ENCODE results near the gene FOXG1. TPM values are rescaled to one million over a fixed set of nuclear protein-coding genes. Genes with fewer than 3 reads are reported as not detected.

FOXG1 gene
- polyA plus RNA-seq, 3 donors from 2014 or later = not detected

- H3K36me3 Mint-ChIP-seq = peaks cover 2 to 7% (median 7%) of the 10 kb centered on the region in 3 donors
- peak overlapping the region in 1 of 5 donors; percentile 21 for H3K4me3 Mint-ChIP-seq
- no peak for DNase-seq
- H3K4me1 Mint-ChIP-seq = peaks cover 4 to 11% of the 10 kb centered on the region in 2 donors
- H3K27me3 Mint-ChIP-seq (ENCODE audit: low read depth in 3 of 3) = peaks cover 18 to 34% (median 24%) of the 10 kb centered on the region in 3 donors
- H3K27ac Mint-ChIP-seq = no peak overlapping the region
- peaks cover 20 to 56% (median 37%) of the 10 kb centered on the region in 6 donors for H3K9me3 Mint-ChIP-seq
Observed at GRCh38 chr14:28764257-28765160, 2.1 kb upstream of the FOXG1 start.

GRCh38 chr14:28765169-28765830 is 1.3 kb upstream of the FOXG1 start:
- H3K27me3 Mint-ChIP-seq (ENCODE audit: low read depth in 3 of 3) = peaks cover 14 to 34% (median 24%) of the 10 kb centered on the region in 3 donors
- H3K36me3 Mint-ChIP-seq = peaks cover 0 to 7% (median 7%) of the 10 kb centered on the region in 3 donors
- no peak overlapping the region for H3K27ac Mint-ChIP-seq
- no peak for DNase-seq
- peaks cover 17 to 49% (median 33%) of the 10 kb centered on the region in 6 donors for H3K9me3 Mint-ChIP-seq
- peaks cover 4 to 11% of the 10 kb centered on the region in 2 donors for H3K4me1 Mint-ChIP-seq
- H3K4me3 Mint-ChIP-seq = peak overlapping the region; percentile 1 to 65 (median 49)

GRCh38 chr14:28765831-28766468 is 637 bp upstream of the FOXG1 start:
- Mint-ChIP-seq H3K36me3 (peaks cover 0 to 7% (median 7%) of the 10 kb centered on the region in 3 donors), H3K4me3 (peak overlapping the region; percentile 49 to 78 (median 62)), H3K27me3 (ENCODE audit: low read depth in 3 of 3) (peaks cover 13 to 38% (median 24%) of the 10 kb centered on the region in 3 donors), H3K9me3 (peaks cover 13 to 50% (median 37%) of the 10 kb centered on the region in 6 donors), H3K4me1 (peaks cover 4 to 11% of the 10 kb centered on the region in 2 donors), H3K27ac (peak overlapping the region in 1 of 6 donors; percentile 34)
- no peak for DNase-seq

- Mint-ChIP-seq H3K4me3 (peak overlapping the region in 2 of 5 donors; percentile 27 to 29), H3K27me3 (ENCODE audit: low read depth in 3 of 3) (peaks cover 11 to 35% (median 24%) of the 10 kb centered on the region in 3 donors), H3K27ac (no peak overlapping the region), H3K36me3 (peaks cover 0 to 7% (median 7%) of the 10 kb centered on the region in 3 donors), H3K4me1 (peaks cover 4 to 11% of the 10 kb centered on the region in 2 donors), H3K9me3 (peaks cover 13 to 50% (median 32%) of the 10 kb centered on the region in 6 donors)
- no peak for DNase-seq
Observed at GRCh38 chr14:28767030-28767852, 654 bp downstream of the FOXG1 start.

GRCh38 chr14:28767853-28768741 is 1.5 kb downstream of the FOXG1 start:
- peaks cover 19 to 38% (median 22%) of the 10 kb centered on the region in 3 donors for H3K27me3 Mint-ChIP-seq (ENCODE audit: low read depth in 3 of 3)
- DNase-seq = no peak
- H3K9me3 Mint-ChIP-seq = peaks cover 9 to 50% (median 31%) of the 10 kb centered on the region in 6 donors
- H3K4me3 Mint-ChIP-seq = peak overlapping the region in 3 of 5 donors; percentile 33 to 51 (median 40)
- no peak overlapping the region for H3K27ac Mint-ChIP-seq
- peaks cover 7 to 8% (median 7%) of the 10 kb centered on the region in 3 donors for H3K36me3 Mint-ChIP-seq
- peaks cover 4 to 11% of the 10 kb centered on the region in 2 donors for H3K4me1 Mint-ChIP-seq

- no peak for DNase-seq
- no peak overlapping the region for H3K4me3 Mint-ChIP-seq
- no peak overlapping the region for H3K27ac Mint-ChIP-seq
- H3K9me3 Mint-ChIP-seq = peaks cover 9 to 62% (median 37%) of the 10 kb centered on the region in 6 donors
- peaks cover 25 to 41% (median 25%) of the 10 kb centered on the region in 3 donors for H3K27me3 Mint-ChIP-seq (ENCODE audit: low read depth in 3 of 3)
- H3K36me3 Mint-ChIP-seq = peaks cover 7 to 13% (median 11%) of the 10 kb centered on the region in 3 donors
- peaks cover 4 to 11% of the 10 kb centered on the region in 2 donors for H3K4me1 Mint-ChIP-seq
Observed at GRCh38 chr14:28769276-28769880, 2.8 kb downstream of the FOXG1 start.

- H3K4me3 Mint-ChIP-seq = no peak overlapping the region
- DNase-seq = no peak
- peaks cover 5 to 66% (median 40%) of the 10 kb centered on the region in 6 donors for H3K9me3 Mint-ChIP-seq
- peaks cover 24 to 38% (median 25%) of the 10 kb centered on the region in 3 donors for H3K27me3 Mint-ChIP-seq (ENCODE audit: low read depth in 3 of 3)
- peaks cover 7 to 13% (median 11%) of the 10 kb centered on the region in 3 donors for H3K36me3 Mint-ChIP-seq
- no peak overlapping the region for H3K27ac Mint-ChIP-seq
- H3K4me1 Mint-ChIP-seq = peaks cover 4 to 10% of the 10 kb centered on the region in 2 donors
Observed at GRCh38 chr14:28770061-28770460, 3.5 kb downstream of the FOXG1 start.

GRCh38 chr14:28770630-28771029 is 4.0 kb downstream of the FOXG1 start:
- Mint-ChIP-seq H3K4me1 (peaks cover 3 to 5% of the 10 kb centered on the region in 2 donors), H3K27me3 (ENCODE audit: low read depth in 3 of 3) (peaks cover 21 to 35% (median 25%) of the 10 kb centered on the region in 3 donors), H3K27ac (no peak overlapping the region), H3K36me3 (peaks cover 4 to 13% (median 12%) of the 10 kb centered on the region in 3 donors), H3K4me3 (no peak overlapping the region), H3K9me3 (peaks cover 5 to 66% (median 40%) of the 10 kb centered on the region in 6 donors)
- no peak for DNase-seq

GRCh38 chr14:28771168-28771567 is 4.6 kb downstream of the FOXG1 start:
- no peak for DNase-seq
- peaks cover 17 to 33% (median 23%) of the 10 kb centered on the region in 3 donors for H3K27me3 Mint-ChIP-seq (ENCODE audit: low read depth in 3 of 3)
- no peak overlapping the region for H3K27ac Mint-ChIP-seq
- peaks cover under 1 to 2% of the 10 kb centered on the region in 2 donors for H3K4me1 Mint-ChIP-seq
- H3K4me3 Mint-ChIP-seq = no peak overlapping the region
- H3K9me3 Mint-ChIP-seq = peaks cover 11 to 68% (median 40%) of the 10 kb centered on the region in 6 donors
- peaks cover 7 to 13% (median 11%) of the 10 kb centered on the region in 3 donors for H3K36me3 Mint-ChIP-seq

GRCh38 chr14:28772613-28773012 is 6.0 kb downstream of the FOXG1 start:
- peak overlapping the region in 1 of 5 donors; percentile 44 for H3K4me3 Mint-ChIP-seq
- peaks cover 17 to 32% (median 24%) of the 10 kb centered on the region in 3 donors for H3K27me3 Mint-ChIP-seq (ENCODE audit: low read depth in 3 of 3)
- H3K9me3 Mint-ChIP-seq = peaks cover 16 to 75% (median 41%) of the 10 kb centered on the region in 6 donors
- H3K4me1 Mint-ChIP-seq = no peaks in the 10 kb centered on the region
- H3K36me3 Mint-ChIP-seq = peaks cover 7 to 13% (median 10%) of the 10 kb centered on the region in 3 donors
- no peak for DNase-seq
- no peak overlapping the region for H3K27ac Mint-ChIP-seq

- Mint-ChIP-seq H3K4me1 (no peaks in the 10 kb centered on the region), H3K4me3 (no peak overlapping the region), H3K9me3 (peaks cover 19 to 80% (median 39%) of the 10 kb centered on the region in 6 donors), H3K27me3 (ENCODE audit: low read depth in 3 of 3) (peaks cover 18 to 27% (median 19%) of the 10 kb centered on the region in 3 donors), H3K27ac (no peak overlapping the region), H3K36me3 (peaks cover 7 to 13% (median 10%) of the 10 kb centered on the region in 3 donors)
- no peak for DNase-seq
Observed at GRCh38 chr14:28773176-28773575, 6.6 kb downstream of the FOXG1 start.

All from immature natural killer cell (primary cell).